Measurements from ENCODE around the gene CDC42BPA. TPM values are rescaled to one million over a fixed set of nuclear protein-coding genes. Genes with fewer than 3 reads are reported as not detected.

Gene CDC42BPA
- total RNA-seq, 1 experiment from 2014 or later: 30.1 TPM

GRCh38 chr1:227308367-227309336 is 9.6 kb downstream of the CDC42BPA start:
- Histone ChIP-seq H2BK20ac (ENCODE audit: low read depth, low read length, poor library complexity, severe bottlenecking) (no peak overlapping the region), H4K8ac (replicated peaks; ENCODE audit: insufficient read length, low read depth, low read length) (no peak overlapping the region), H4K20me1 (ENCODE audit: control insufficient read depth, insufficient read depth, insufficient read length) (no peaks in the 10 kb centered on the region), H2BK5ac (ENCODE audit: insufficient read length, low read length) (no peak overlapping the region), H3K79me1 (ENCODE audit: insufficient read depth, low read depth, low read length, poor library complexity, severe bottlenecking) (peaks cover 4% of the 10 kb centered on the region), H3K27me3 (ENCODE audit: insufficient read depth, low read length) (no peaks in the 10 kb centered on the region), H3K14ac (ENCODE audit: insufficient read depth, low read length) (no peak overlapping the region), H4K5ac (ENCODE audit: insufficient read length, low read depth, low read length) (no peak overlapping the region), H3K23me2 (ENCODE audit: insufficient read length, low read depth, low read length, poor library complexity, severe bottlenecking) (no peaks in the 10 kb centered on the region), H3K23ac (ENCODE audit: insufficient read length, low read depth, low read length) (no peak overlapping the region), H3T11ph (ENCODE audit: low read length) (no peak overlapping the region), H3K4me2 (ENCODE audit: insufficient read depth, insufficient read length, low read length) (no peak overlapping the region), H3K56ac (ENCODE audit: insufficient read length, low read depth, low read length) (no peak overlapping the region), H3K4ac (ENCODE audit: low read depth, low read length) (no peak overlapping the region), H3K79me2 (ENCODE audit: insufficient read depth, low read length) (peaks cover 23% of the 10 kb centered on the region; the same call in 1 of the 2 replicates), H3K9ac (ENCODE audit: extremely low read depth, insufficient read length, low read length) (no peak overlapping the region), H2BK15ac (ENCODE audit: low read depth, low read length) (no peak overlapping the region), H3K27ac (ENCODE audit: insufficient read length, low read depth, low read length) (no peak overlapping the region), H2AK5ac (ENCODE audit: insufficient read length, low read length) (no peak overlapping the region), H2BK12ac (ENCODE audit: insufficient read length, low read depth, low read length) (no peak overlapping the region), H2AFZ (ENCODE audit: low read length) (no peak overlapping the region), H3K4me1 (ENCODE audit: insufficient read depth, low read length) (peaks cover 4% of the 10 kb centered on the region; the same call in 1 of the 2 replicates), H3K18ac (ENCODE audit: insufficient read length, low read depth, low read length) (no peak overlapping the region), H4K91ac (ENCODE audit: insufficient read length, low read depth, low read length) (no peak overlapping the region), H2BK120ac (ENCODE audit: low read depth, low read length, poor library complexity, severe bottlenecking) (no peak overlapping the region), H3K9me3 (ENCODE audit: control insufficient read depth, low read depth, low read length) (no peaks in the 10 kb centered on the region)
- no peak for DNase-seq
- no CpG with 5 or more reads among the region's 6 CpGs for WGBS (ENCODE audit: extremely low coverage, insufficient read length, low lambda C conversion rate)
- Mint-ChIP-seq H3K4me3 (no peak overlapping the region), H3K36me3 (ENCODE audit: insufficient read depth in 1 of 3, low read depth in 3 of 3) (peaks cover 0 to 4% (median 0%) of the 10 kb centered on the region in 3 experiments; a peak in 2 of 7 replicates), H3K27ac (no peak overlapping the region; a peak in 1 of 7 replicates), H3K4me1 (peaks cover 16 to 20% of the 10 kb centered on the region in 2 experiments), H3K9me3 (no peaks in the 10 kb centered on the region), H3K27me3 (ENCODE audit: low read depth) (no peaks in the 10 kb centered on the region)
- TF ChIP-seq CTCF (conservative IDR thresholded peaks at IDR 0.05): no peak

Data from H9 (cell line).